BE2C (cell line): Measurements from ENCODE around the gene TEX19.

Experiments
- DNase-seq: peaks from one replicate; pipeline ENCODE4 v3.0.0-alpha.2; 2020
- H3K27me3 ChIP-seq: fragments of 250-450 bp; sonication (Bioruptor Pico); 2 replicates; pipeline ENCODE4 v1.5.1; 2020; ENCODE audit warnings: mild to moderate bottlenecking
- H3K36me3 ChIP-seq: fragments of 250-450 bp; sonication (Bioruptor Pico); 2 replicates; pipeline ENCODE4 v1.5.1; 2020; ENCODE audit warnings: mild to moderate bottlenecking
- H3K4me1 ChIP-seq: fragments of 250-450 bp; sonication (Bioruptor Pico); 2 replicates; pipeline ENCODE4 v1.5.1; 2020
- H3K4me3 ChIP-seq: 2 replicates; pipeline ENCODE4 v1.5.1; 2011; ENCODE audit warnings: low read depth, low read length
- H3K9me3 ChIP-seq: fragments of 250-450 bp; sonication (Bioruptor Pico); 2 replicates; pipeline ENCODE4 v1.5.1; 2020
- CTCF ChIP-seq: IDR thresholded peaks from 2 replicates; pipeline ENCODE4 v1.5.1; 2012; ENCODE audit warnings: mild to moderate bottlenecking, low read depth, low read length

Gene TEX19

GRCh38 chr17:82329683-82330321 is 29.2 kb upstream of the TEX19 start:
- Histone ChIP-seq H3K4me3 (peak overlapping the region; percentile 3; the same call in 1 of the 2 replicates), H3K27me3 (peaks cover 10% of the 10 kb centered on the region), H3K4me1 (peaks cover 48% of the 10 kb centered on the region), H3K36me3 (no peaks in the 10 kb centered on the region), H3K9me3 (no peaks in the 10 kb centered on the region)
- TF ChIP-seq CTCF = no peak
- no peak for DNase-seq

- no peaks in the 10 kb centered on the region for H3K36me3 ChIP-seq
- peak; percentile 97 for DNase-seq
- H3K4me3 ChIP-seq = peak overlapping the region; percentile 3; the same call in 1 of the 2 replicates
- TF ChIP-seq CTCF = no peak
- peaks cover 48% of the 10 kb centered on the region for H3K4me1 ChIP-seq
- peaks cover 10% of the 10 kb centered on the region for H3K27me3 ChIP-seq
- no peaks in the 10 kb centered on the region for H3K9me3 ChIP-seq
Measured at GRCh38 chr17:82330322-82331239, 28.5 kb upstream of the TEX19 start.

GRCh38 chr17:82331345-82331939 is 27.6 kb upstream of the TEX19 start:
- H3K4me1 ChIP-seq = peaks cover 48% of the 10 kb centered on the region
- H3K4me3 ChIP-seq = no peak overlapping the region
- no peaks in the 10 kb centered on the region for H3K36me3 ChIP-seq
- TF ChIP-seq CTCF = no peak
- DNase-seq = peak; percentile 17
- no peaks in the 10 kb centered on the region for H3K9me3 ChIP-seq
- peaks cover 10% of the 10 kb centered on the region for H3K27me3 ChIP-seq

GRCh38 chr17:82332669-82333278 is 26.3 kb upstream of the TEX19 start:
- no peaks in the 10 kb centered on the region for H3K36me3 ChIP-seq
- no peaks in the 10 kb centered on the region for H3K9me3 ChIP-seq
- TF ChIP-seq CTCF = no peak
- DNase-seq = peak; percentile 16
- peaks cover 10% of the 10 kb centered on the region for H3K27me3 ChIP-seq
- H3K4me1 ChIP-seq = peaks cover 48% of the 10 kb centered on the region
- H3K4me3 ChIP-seq = peak overlapping the region; percentile 31

- Histone ChIP-seq H3K4me3 (peak within 1 kb of the TSS; percentile 31), H3K4me1 (peaks cover 42% of the 10 kb centered on the region), H3K27me3 (peaks cover 10% of the 10 kb centered on the region), H3K9me3 (no peaks in the 10 kb centered on the region), H3K36me3 (no peaks in the 10 kb centered on the region)
- TF ChIP-seq CTCF = no peak
- DNase-seq = peak; percentile 26
Measured at GRCh38 chr17:82333279-82334171, 25.5 kb upstream of the TEX19 start, which contains the start of gene SECTM1. TSS of gene SECTM1 (minus strand) at chr17:82333766. CDS start at chr17:82327240, 6,526 bp downstream.
